Astrocyte of the cerebellum (primary cell): ENCODE results near the gene MTR.

Source experiments
- DNase-seq: peaks from one replicate; pipeline ENCODE4 v3.0.0-alpha.2; 2011; ENCODE audit warnings: low read depth
- H3K4me3 ChIP-seq: 2 replicates; pipeline ENCODE4 v1.5.1; 2011; ENCODE audit warnings: mild to moderate bottlenecking, low read depth, low read length, moderate library complexity
- in situ Hi-C: cut with HindIII; loops from 2 replicates; pipeline ENCODE4 v1.10.0; 2017; ENCODE audit warnings: low sequenced_read_pairs
- TF ChIP-seq, protein P1 (sequence below): IDR thresholded peaks from 2 replicates; pipeline ENCODE4 v1.5.1; 2012; ENCODE audit warnings: low read length, low read depth, moderate library complexity, mild to moderate bottlenecking; ENCODE audit errors: missing control alignments

The MTR gene

DNA sequence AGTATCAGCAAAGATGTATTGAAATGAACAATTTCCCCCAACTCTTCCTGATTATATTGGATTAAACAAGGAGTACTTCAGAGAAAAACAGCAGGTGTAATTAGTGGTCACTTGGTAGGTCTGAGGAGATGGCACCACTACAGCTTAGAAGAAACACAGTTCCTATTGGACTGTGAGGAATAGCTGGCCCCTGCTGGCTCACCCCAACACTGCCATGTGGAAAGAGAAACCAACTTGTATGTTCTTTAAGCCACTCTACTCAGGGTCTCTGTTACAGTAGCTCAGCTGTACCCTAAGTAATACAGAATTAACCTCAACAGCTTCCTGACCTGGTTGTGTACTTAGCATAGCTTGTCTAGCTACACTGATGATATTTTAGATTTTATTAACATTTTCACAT lies 26.5 kb upstream of the MTR start:
- TF ChIP-seq, protein P1, sequence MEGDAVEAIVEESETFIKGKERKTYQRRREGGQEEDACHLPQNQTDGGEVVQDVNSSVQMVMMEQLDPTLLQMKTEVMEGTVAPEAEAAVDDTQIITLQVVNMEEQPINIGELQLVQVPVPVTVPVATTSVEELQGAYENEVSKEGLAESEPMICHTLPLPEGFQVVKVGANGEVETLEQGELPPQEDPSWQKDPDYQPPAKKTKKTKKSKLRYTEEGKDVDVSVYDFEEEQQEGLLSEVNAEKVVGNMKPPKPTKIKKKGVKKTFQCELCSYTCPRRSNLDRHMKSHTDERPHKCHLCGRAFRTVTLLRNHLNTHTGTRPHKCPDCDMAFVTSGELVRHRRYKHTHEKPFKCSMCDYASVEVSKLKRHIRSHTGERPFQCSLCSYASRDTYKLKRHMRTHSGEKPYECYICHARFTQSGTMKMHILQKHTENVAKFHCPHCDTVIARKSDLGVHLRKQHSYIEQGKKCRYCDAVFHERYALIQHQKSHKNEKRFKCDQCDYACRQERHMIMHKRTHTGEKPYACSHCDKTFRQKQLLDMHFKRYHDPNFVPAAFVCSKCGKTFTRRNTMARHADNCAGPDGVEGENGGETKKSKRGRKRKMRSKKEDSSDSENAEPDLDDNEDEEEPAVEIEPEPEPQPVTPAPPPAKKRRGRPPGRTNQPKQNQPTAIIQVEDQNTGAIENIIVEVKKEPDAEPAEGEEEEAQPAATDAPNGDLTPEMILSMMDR, result no peak
- in situ Hi-C loops, result no loop called here
- no peak for DNase-seq
- H3K4me3 ChIP-seq, result no peak overlapping the region

DNA sequence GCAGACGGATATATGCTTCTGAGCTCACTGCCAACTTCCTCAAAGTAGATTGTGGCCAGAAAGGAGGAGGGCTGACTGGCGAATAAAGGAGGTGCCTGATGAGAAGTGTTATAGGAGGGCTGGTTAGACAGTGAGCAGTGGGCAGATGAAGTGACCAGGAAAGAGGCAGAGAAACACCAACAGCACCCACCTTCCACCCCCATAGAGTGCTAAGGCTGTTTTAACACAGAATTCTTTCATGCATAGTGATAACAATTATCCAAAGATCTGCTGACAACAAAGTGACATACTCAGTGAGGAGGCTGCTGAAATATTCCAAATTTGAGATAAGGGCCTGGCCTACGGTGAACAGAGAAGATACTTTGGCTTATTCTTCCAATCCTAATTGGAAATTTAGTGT lies 21.2 kb upstream of the MTR start:
- DNase-seq, result no peak
- H3K4me3 ChIP-seq, result no peak overlapping the region
- in situ Hi-C loops, result no loop called here
- TF ChIP-seq, protein P1, result no peak

GRCh38 chr1:236774926-236775325 lies 20.2 kb upstream of the MTR start:
- H3K4me3 ChIP-seq, result no peak overlapping the region
- TF ChIP-seq, protein P1, result peak; percentile 41
- DNase-seq, result no peak
- in situ Hi-C loops, result no loop called here

- TF ChIP-seq, protein P1, result no peak
- in situ Hi-C loops, result no loop called here
- H3K4me3 ChIP-seq, result no peak overlapping the region
- no peak for DNase-seq
Observed at GRCh38 chr1:236779312-236779711, 15.8 kb upstream of the MTR start.

DNA sequence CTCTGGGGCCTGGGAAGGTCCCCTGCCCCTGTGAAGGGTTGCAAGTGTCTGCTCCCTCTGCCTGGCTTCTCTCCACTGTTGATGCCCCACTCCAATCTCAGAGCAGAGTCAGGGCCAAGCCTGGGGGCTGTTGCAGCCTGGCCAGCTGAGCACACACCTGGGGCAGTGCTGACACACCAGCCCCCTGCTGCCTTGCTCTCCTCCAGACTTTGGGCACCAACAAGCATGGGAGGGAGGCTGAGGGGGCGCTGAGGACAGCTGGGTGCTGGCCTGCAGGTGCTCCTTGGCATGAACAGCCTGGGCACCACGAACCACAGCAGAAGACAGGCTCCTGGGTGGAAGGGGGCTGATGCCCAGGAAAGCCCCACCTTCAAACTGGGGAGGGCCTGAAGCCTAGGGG lies 9.6 kb upstream of the MTR start:
- in situ Hi-C loops, result no loop called here
- no peak for DNase-seq
- H3K4me3 ChIP-seq, result no peak overlapping the region
- TF ChIP-seq, protein P1, result no peak

DNA sequence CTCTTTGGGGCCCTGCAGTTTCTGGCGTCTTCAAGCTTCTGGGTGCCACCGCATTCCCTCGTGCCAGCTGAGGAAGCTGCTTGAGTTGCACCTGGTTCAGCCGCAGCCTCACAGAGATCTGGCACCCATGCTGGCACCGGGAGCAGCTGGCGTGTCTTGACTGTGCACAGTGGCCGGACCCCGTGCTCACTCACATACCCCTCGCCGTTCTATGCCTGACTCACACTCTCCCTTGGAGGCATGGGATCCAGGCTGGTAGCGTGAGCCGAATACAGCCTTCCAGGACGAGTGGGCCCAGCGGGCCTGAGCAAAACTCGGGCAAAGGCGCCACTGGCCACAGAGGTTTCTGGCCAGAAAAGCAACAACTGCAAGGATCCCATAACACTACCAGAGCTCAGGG lies 8.6 kb upstream of the MTR start:
- in situ Hi-C loops, result no loop called here
- no peak for DNase-seq
- TF ChIP-seq, protein P1, result no peak
- H3K4me3 ChIP-seq, result no peak overlapping the region

GRCh38 chr1:236794585-236795034 lies 482 bp upstream of the MTR start:
- no peak for DNase-seq
- peak overlapping the region; percentile 98 for H3K4me3 ChIP-seq
- in situ Hi-C loops, result no loop called here
- TF ChIP-seq, protein P1, result no peak
